ENCODE results near the gene SMR3A.

The SMR3A gene

GRCh38 chr4:70372760-70373159 lies 12.2 kb downstream of the SMR3A start:
- Histone ChIP-seq H2AFZ (ENCODE audit: low read depth, low read length) (no peak overlapping the region), H3K4me1 (ENCODE audit: insufficient read depth, low read length) (no peaks in the 10 kb centered on the region), H3K79me2 (ENCODE audit: insufficient read depth, low read length) (no peaks in the 10 kb centered on the region), H4K20me1 (ENCODE audit: insufficient read depth, low read length) (no peaks in the 10 kb centered on the region), H3K27ac (ENCODE audit: low read length) (no peak overlapping the region), H3K27me3 (ENCODE audit: insufficient read depth, low read length, poor library complexity) (no peaks in the 10 kb centered on the region), H3K4me3 (ENCODE audit: low read depth in 1 of 2, low read length in 2 of 2) (no peak overlapping the region), H3K4me2 (ENCODE audit: insufficient read depth, low read length) (no peak overlapping the region), H3K9ac (ENCODE audit: low read depth, low read length) (no peak overlapping the region), H3K36me3 (ENCODE audit: insufficient read depth, low read length) (no peaks in the 10 kb centered on the region), H3K9me3 (ENCODE audit: insufficient read depth, low read length, severe bottlenecking) (no peaks in the 10 kb centered on the region)
- DNase-seq (no peak), ATAC-seq (ENCODE audit: insufficient read depth, low read depth) (no peak)
- TF ChIP-seq EZH2 (IDR thresholded peaks at IDR 0.05; ENCODE audit: borderline replicate concordance, low read depth, low read length, severe bottlenecking) (no peak), CTCF (IDR thresholded peaks at IDR 0.05; ENCODE audit: borderline replicate concordance, extremely low read depth, low read length, poor library complexity, severe bottlenecking) (no peak)

GRCh38 chr4:70380578-70380977 lies 20.0 kb downstream of the SMR3A start:
- Histone ChIP-seq H3K36me3 (ENCODE audit: insufficient read depth, low read length) (no peaks in the 10 kb centered on the region), H4K20me1 (ENCODE audit: insufficient read depth, low read length) (no peaks in the 10 kb centered on the region), H3K4me1 (ENCODE audit: insufficient read depth, low read length) (no peaks in the 10 kb centered on the region), H3K27me3 (ENCODE audit: insufficient read depth, low read length, poor library complexity) (no peaks in the 10 kb centered on the region), H3K9me3 (ENCODE audit: insufficient read depth, low read length, severe bottlenecking) (no peaks in the 10 kb centered on the region), H3K79me2 (ENCODE audit: insufficient read depth, low read length) (no peaks in the 10 kb centered on the region), H2AFZ (ENCODE audit: low read depth, low read length) (no peak overlapping the region), H3K4me3 (ENCODE audit: low read depth in 1 of 2, low read length in 2 of 2) (no peak overlapping the region), H3K9ac (ENCODE audit: low read depth, low read length) (no peak overlapping the region), H3K27ac (ENCODE audit: low read length) (no peak overlapping the region), H3K4me2 (ENCODE audit: insufficient read depth, low read length) (no peak overlapping the region)
- TF ChIP-seq CTCF (IDR thresholded peaks at IDR 0.05; ENCODE audit: borderline replicate concordance, extremely low read depth, low read length, poor library complexity, severe bottlenecking) (no peak), EZH2 (IDR thresholded peaks at IDR 0.05; ENCODE audit: borderline replicate concordance, low read depth, low read length, severe bottlenecking) (no peak)
- DNase-seq (no peak), ATAC-seq (ENCODE audit: insufficient read depth, low read depth) (no peak)

GRCh38 chr4:70382691-70383181 lies 22.2 kb downstream of the SMR3A start, which contains the start of gene SMR3B:
Gene SMR3B (plus strand): TSS chr4:70383131. CDS start chr4:70384511, 1,380 bp downstream.
- no peak within 1 kb of the TSS for H3K9ac ChIP-seq (ENCODE audit: low read depth, low read length)

More at GRCh38 chr4:70382691-70383181, 22.2 kb downstream of the SMR3A start, which contains the start of gene SMR3B:
- no peak for ATAC-seq (ENCODE audit: insufficient read depth, low read depth)
- Histone ChIP-seq H3K9me3 (ENCODE audit: insufficient read depth, low read length, severe bottlenecking) (no peaks in the 10 kb centered on the region), H3K4me3 (ENCODE audit: low read depth in 1 of 2, low read length in 2 of 2) (no peak within 1 kb of the TSS), H3K27me3 (ENCODE audit: insufficient read depth, low read length, poor library complexity) (no peaks in the 10 kb centered on the region), H2AFZ (ENCODE audit: low read depth, low read length) (no peak within 1 kb of the TSS), H4K20me1 (ENCODE audit: insufficient read depth, low read length) (no peaks in the 10 kb centered on the region), H3K36me3 (ENCODE audit: insufficient read depth, low read length) (no peaks in the 10 kb centered on the region), H3K79me2 (ENCODE audit: insufficient read depth, low read length) (no peaks in the 10 kb centered on the region), H3K4me2 (ENCODE audit: insufficient read depth, low read length) (no peak within 1 kb of the TSS), H3K4me1 (ENCODE audit: insufficient read depth, low read length) (no peaks in the 10 kb centered on the region), H3K27ac (ENCODE audit: low read length) (no peak within 1 kb of the TSS)
- no peak for DNase-seq
- TF ChIP-seq EZH2 (IDR thresholded peaks at IDR 0.05; ENCODE audit: borderline replicate concordance, low read depth, low read length, severe bottlenecking) = no peak
- no peak for TF ChIP-seq CTCF (IDR thresholded peaks at IDR 0.05; ENCODE audit: borderline replicate concordance, extremely low read depth, low read length, poor library complexity, severe bottlenecking)
